Peyer's patch (tissue), 4 donors: ENCODE results near the gene NEDD9. TPM values are rescaled to one million over a fixed set of nuclear protein-coding genes. Genes with fewer than 3 reads are reported as not detected.

ENCODE experiments used
- DNase-seq, 3 donors: peaks; one replicate each; pipeline ENCODE4 v3.0.0-alpha.2; 2017 to 2019
- H3K27ac ChIP-seq, 4 donors: fragments of 200-600 bp; sonication (generic); one replicate each; pipeline ENCODE4 v1.5.1; 2016 to 2019
- H3K27me3 ChIP-seq, 2 donors: fragments of 200-600 bp; sonication (generic); one replicate each; pipeline ENCODE4 v1.5.1; 2019
- H3K36me3 ChIP-seq, 3 donors: fragments of 200-600 bp; sonication (generic); one replicate each; pipeline ENCODE4 v1.5.1; 2016 to 2019
- H3K4me1 ChIP-seq, 4 donors: fragments of 200-600 bp; sonication (generic); one replicate each; pipeline ENCODE4 v1.5.1; 2016 to 2019
- H3K4me3 ChIP-seq, 4 donors: fragments of 200-600 bp; sonication (generic); 1 replicate in 3 of 4; 2 replicates in 1 of 4; pipeline ENCODE4 v1.5.1; 2016 to 2019; ENCODE audit warnings: mild to moderate bottlenecking in 1 of 4
- H3K9me3 ChIP-seq, 4 donors: fragments of 200-600 bp; sonication (generic); one replicate each; pipeline ENCODE4 v1.5.1; 2016 to 2019; ENCODE audit warnings: mild to moderate bottlenecking in 1 of 4
- CTCF ChIP-seq, 6 experiments: fragments of 450-650 bp in 4 of 6; fragments of 200-600 bp in 2 of 6; sonication (generic) in 1 of 6; IDR thresholded peaks; one replicate each; pipeline ENCODE4 v1.5.1; 2017 to 2019; ENCODE audit warnings: antibody characterized with exemption in 6 of 6, mild to moderate bottlenecking in 3 of 6, moderate library complexity in 1 of 6
- POLR2A ChIP-seq, 2 donors: fragments of 450-650 bp; IDR thresholded peaks; one replicate each; pipeline ENCODE4 v1.5.1; 2017; ENCODE audit warnings: antibody characterized with exemption in 2 of 2, mild to moderate bottlenecking in 2 of 2, moderate library complexity in 2 of 2
- total RNA-seq, 4 donors: library from RNA; depleted of rRNA; stranded (reverse); fragments of >200 nt; gene quantifications; one replicate each; pipeline ENCODE4 v1.1.0, GENCODE V29; 2016

The NEDD9 gene
- total RNA-seq, 4 donors from 2014 or later, result 63.9 to 97.0 (median 87.5) TPM

GRCh38 chr6:11212664-11213063, 19.8 kb downstream of the NEDD9 start:
- Histone ChIP-seq H3K36me3 (peaks cover 0 to 71% (median 0%) of the 10 kb centered on the region in 3 donors), H3K4me3 (no peak overlapping the region), H3K4me1 (peaks cover 0 to 70% (median 1%) of the 10 kb centered on the region in 4 donors), H3K27ac (peak overlapping the region in 2 of 4 donors; percentile 31 to 69), H3K27me3 (no peaks in the 10 kb centered on the region), H3K9me3 (no peaks in the 10 kb centered on the region)
- DNase-seq, result no peak
- no peak for TF ChIP-seq CTCF (IDR thresholded peaks at IDR 0.05)
- no peak for TF ChIP-seq POLR2A (IDR thresholded peaks at IDR 0.05)

- TF ChIP-seq POLR2A (IDR thresholded peaks at IDR 0.05), result no peak
- TF ChIP-seq CTCF (IDR thresholded peaks at IDR 0.05), result no peak
- no peak overlapping the region for H3K27ac ChIP-seq
- no peaks in the 10 kb centered on the region for H3K27me3 ChIP-seq
- H3K4me3 ChIP-seq, result no peak overlapping the region
- H3K36me3 ChIP-seq, result peaks cover 0 to 72% (median 0%) of the 10 kb centered on the region in 3 donors
- DNase-seq, result no peak
- peaks cover 0 to 70% (median 2%) of the 10 kb centered on the region in 4 donors for H3K4me1 ChIP-seq
- no peaks in the 10 kb centered on the region for H3K9me3 ChIP-seq
These were observed 21.2 kb downstream of the NEDD9 start for GRCh38 chr6:11211254-11211653.

- Histone ChIP-seq H3K9me3 (no peaks in the 10 kb centered on the region), H3K4me3 (no peak overlapping the region), H3K4me1 (peaks cover 0 to 63% (median 2%) of the 10 kb centered on the region in 4 donors), H3K27ac (no peak overlapping the region), H3K27me3 (no peaks in the 10 kb centered on the region), H3K36me3 (peaks cover 0 to 79% (median 0%) of the 10 kb centered on the region in 3 donors)
- TF ChIP-seq CTCF (IDR thresholded peaks at IDR 0.05) (no peak), POLR2A (IDR thresholded peaks at IDR 0.05) (no peak)
- no peak for DNase-seq
These were observed 21.9 kb downstream of the NEDD9 start for GRCh38 chr6:11210386-11211138.

GRCh38 chr6:11209906-11210305, 22.6 kb downstream of the NEDD9 start:
- DNase-seq, result no peak
- TF ChIP-seq CTCF (IDR thresholded peaks at IDR 0.05), result no peak
- no peak for TF ChIP-seq POLR2A (IDR thresholded peaks at IDR 0.05)
- H3K4me1 ChIP-seq, result peaks cover 0 to 57% (median 2%) of the 10 kb centered on the region in 4 donors
- H3K36me3 ChIP-seq, result peaks cover 0 to 86% (median 0%) of the 10 kb centered on the region in 3 donors
- no peak overlapping the region for H3K4me3 ChIP-seq
- no peak overlapping the region for H3K27ac ChIP-seq
- no peaks in the 10 kb centered on the region for H3K27me3 ChIP-seq
- H3K9me3 ChIP-seq, result no peaks in the 10 kb centered on the region

- H3K9me3 ChIP-seq, result no peaks in the 10 kb centered on the region
- peaks cover 0 to 83% (median 0%) of the 10 kb centered on the region in 3 donors for H3K36me3 ChIP-seq
- H3K27ac ChIP-seq, result no peak overlapping the region
- H3K4me3 ChIP-seq, result no peak overlapping the region
- TF ChIP-seq POLR2A (IDR thresholded peaks at IDR 0.05) (no peak), CTCF (IDR thresholded peaks at IDR 0.05) (no peak)
- H3K4me1 ChIP-seq, result peaks cover 0 to 53% (median 2%) of the 10 kb centered on the region in 4 donors
- H3K27me3 ChIP-seq, result no peaks in the 10 kb centered on the region
- DNase-seq, result no peak
These were observed 23.1 kb downstream of the NEDD9 start for GRCh38 chr6:11209369-11209768.
